ENCODE results near the gene SPTB.

SPTB gene

DNA sequence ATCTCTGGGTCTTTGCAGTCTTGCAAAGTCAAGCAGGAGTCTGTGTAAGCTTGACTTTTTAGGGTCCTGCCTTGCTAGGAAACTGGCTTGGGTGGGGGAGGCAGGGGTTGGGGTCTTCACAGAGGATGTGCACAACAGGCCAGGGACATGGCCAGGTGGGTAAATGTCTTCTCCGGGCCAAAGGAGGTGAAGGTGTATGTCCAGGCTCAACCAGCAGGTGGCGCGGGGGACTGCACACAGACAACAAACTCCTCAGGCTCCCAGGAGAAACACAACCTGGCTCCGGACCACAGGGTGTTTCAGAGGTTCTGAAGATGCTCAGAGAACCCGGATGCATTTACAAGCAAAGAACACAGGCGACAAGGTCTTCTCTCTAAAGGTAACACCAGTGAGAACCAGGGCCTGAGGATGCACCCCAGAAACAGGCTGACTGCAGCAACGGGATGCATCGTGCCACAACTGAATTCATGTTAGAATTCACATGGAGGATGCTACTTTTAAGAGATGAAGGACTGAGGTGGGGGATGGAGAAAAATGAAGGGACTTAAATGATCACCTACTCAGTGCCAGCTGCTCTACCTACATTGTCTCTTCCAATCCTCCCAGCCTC, 119.5 kb downstream of the SPTB start:
- Histone ChIP-seq H3K4me1 (ENCODE audit: control insufficient read depth, insufficient read depth, low read length) (peaks cover 31% of the 10 kb centered on the region), H3K27ac (ENCODE audit: extremely low read depth, low read depth, low read length) (no peak overlapping the region), H3K36me3 (ENCODE audit: control insufficient read depth in 2 of 2, insufficient read depth in 1 of 2, low read length in 2 of 2) (no peaks in the 10 kb centered on the region; a peak in 1 of 3 replicates), H3K4me3 (ENCODE audit: low read depth, low read length) (no peak overlapping the region), H3K9me3 (ENCODE audit: control insufficient read depth, insufficient read depth, low read depth, low read length) (no peaks in the 10 kb centered on the region)
- TF ChIP-seq, protein P1, sequence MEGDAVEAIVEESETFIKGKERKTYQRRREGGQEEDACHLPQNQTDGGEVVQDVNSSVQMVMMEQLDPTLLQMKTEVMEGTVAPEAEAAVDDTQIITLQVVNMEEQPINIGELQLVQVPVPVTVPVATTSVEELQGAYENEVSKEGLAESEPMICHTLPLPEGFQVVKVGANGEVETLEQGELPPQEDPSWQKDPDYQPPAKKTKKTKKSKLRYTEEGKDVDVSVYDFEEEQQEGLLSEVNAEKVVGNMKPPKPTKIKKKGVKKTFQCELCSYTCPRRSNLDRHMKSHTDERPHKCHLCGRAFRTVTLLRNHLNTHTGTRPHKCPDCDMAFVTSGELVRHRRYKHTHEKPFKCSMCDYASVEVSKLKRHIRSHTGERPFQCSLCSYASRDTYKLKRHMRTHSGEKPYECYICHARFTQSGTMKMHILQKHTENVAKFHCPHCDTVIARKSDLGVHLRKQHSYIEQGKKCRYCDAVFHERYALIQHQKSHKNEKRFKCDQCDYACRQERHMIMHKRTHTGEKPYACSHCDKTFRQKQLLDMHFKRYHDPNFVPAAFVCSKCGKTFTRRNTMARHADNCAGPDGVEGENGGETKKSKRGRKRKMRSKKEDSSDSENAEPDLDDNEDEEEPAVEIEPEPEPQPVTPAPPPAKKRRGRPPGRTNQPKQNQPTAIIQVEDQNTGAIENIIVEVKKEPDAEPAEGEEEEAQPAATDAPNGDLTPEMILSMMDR (tag by site-specific recombination; IDR thresholded peaks at IDR 0.05), result peak; percentile 47; the same call in 1 of the 2 replicates
- peak; percentile 46; the same call in 1 of the 2 replicates for TF ChIP-seq ZNF664 (tag by site-specific recombination; IDR thresholded peaks at IDR 0.05)
- TF ChIP-seq ZNF10 (tag by site-specific recombination; IDR thresholded peaks at IDR 0.05), result peak; percentile 54; the same call in 1 of the 2 replicates
- no peak for TF ChIP-seq ZNF19 (tag by site-specific recombination; IDR thresholded peaks at IDR 0.05; ENCODE audit: low read depth)
- TF ChIP-seq ZNF654 (tag by site-specific recombination; IDR thresholded peaks at IDR 0.05; ENCODE audit: low read depth), result peak; percentile 28
- CTCF ChIA-PET, result interaction anchor here (0.6 to 5.4 kb wide), 13 partner anchors 14 to 131 kb away, joined by 3 to 93 read pairs (median 3); no protein-coding TSS in a partner anchor
- POLR2A ChIA-PET, result no interaction called here

DNA sequence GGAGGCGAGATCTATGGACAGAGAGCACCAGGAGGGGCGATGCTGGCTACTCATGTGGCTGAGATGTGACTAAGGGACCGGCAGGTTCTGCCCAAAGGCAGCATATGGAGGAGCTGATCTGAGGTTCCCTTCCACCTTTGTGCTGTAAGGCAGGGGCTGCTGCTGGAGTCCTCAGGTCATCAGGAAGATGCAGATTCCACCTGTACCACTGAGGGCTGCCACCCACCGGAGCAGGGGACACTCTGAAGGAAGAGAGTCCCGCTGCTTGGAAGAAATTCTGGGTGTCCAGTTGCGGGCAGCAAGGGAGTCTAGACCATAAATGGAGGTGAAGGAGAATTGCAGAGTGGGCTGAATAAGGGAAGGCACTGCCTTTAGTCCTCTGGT, 120.2 kb downstream of the SPTB start:
- no peak for TF ChIP-seq ZBTB1 (tag by site-specific recombination; IDR thresholded peaks at IDR 0.05)
- peak; percentile 11; the same call in 1 of the 2 replicates for TF ChIP-seq GLIS1 (tag by site-specific recombination; IDR thresholded peaks at IDR 0.05)
- no peak overlapping the region for H3K27ac ChIP-seq (ENCODE audit: extremely low read depth, low read depth, low read length)
- CTCF ChIA-PET, result interaction anchor here (0.6 to 5.4 kb wide), 15 partner anchors 8 to 200 kb away, joined by 3 to 93 read pairs (median 4); no protein-coding TSS in a partner anchor
- H3K4me3 ChIP-seq (ENCODE audit: low read depth, low read length), result no peak overlapping the region
- H3K9me3 ChIP-seq (ENCODE audit: control insufficient read depth, insufficient read depth, low read depth, low read length), result no peaks in the 10 kb centered on the region
- no peaks in the 10 kb centered on the region for H3K36me3 ChIP-seq (ENCODE audit: control insufficient read depth in 2 of 2, insufficient read depth in 1 of 2, low read length in 2 of 2)
- POLR2A ChIA-PET, result interaction anchor here (1.1 to 1.5 kb wide), 2 partner anchors 55 to 218 kb away, joined by 6 to 9 read pairs; partner anchors contain the start of genes HSPA2 and PLEKHG3
- peaks cover 31% of the 10 kb centered on the region for H3K4me1 ChIP-seq (ENCODE audit: control insufficient read depth, insufficient read depth, low read length)

DNA sequence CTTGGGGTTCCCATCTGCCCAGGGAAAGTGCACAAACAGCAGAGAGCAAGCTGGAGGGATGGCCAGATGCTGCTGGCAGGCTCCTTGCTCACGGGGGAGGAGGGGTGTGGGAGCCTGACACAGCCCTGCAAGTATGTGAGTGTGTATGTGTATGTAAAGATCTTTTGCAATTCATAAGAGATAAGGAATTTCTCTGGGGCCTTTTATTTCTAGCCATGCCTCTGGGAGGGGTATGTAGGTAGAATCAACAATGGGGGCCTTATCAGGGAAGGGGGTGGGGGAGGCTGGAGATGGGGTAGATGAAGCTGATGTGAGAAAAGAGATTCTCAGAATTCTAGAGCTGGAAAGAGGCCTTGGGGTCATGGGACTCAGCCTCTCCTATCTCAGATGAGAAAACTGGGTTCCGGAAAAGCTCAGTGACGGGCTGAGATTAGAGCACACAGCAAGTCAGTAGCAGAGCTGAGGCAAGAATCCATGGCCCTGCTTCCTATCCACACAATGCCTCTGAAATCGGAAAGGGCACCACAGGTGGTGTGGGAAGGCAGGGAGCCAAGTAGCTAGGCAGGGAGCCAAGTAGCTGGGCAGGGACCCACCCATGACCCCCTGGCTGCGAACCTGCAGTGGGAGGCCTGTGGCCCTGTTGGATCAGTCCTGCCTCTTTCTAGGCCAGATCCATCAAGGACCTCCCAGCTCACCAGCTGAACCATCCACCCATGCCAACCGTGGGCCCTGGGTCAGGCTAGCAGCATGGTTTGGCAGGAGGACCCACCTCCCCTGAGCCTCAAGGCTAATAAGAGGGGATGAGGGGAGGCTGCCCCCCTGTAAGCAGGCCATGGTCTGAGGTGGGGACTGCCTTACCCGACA, 120.8 kb downstream of the SPTB start:
- Histone ChIP-seq H3K4me1 (ENCODE audit: control insufficient read depth, insufficient read depth, low read length) (peaks cover 29% of the 10 kb centered on the region), H3K36me3 (ENCODE audit: control insufficient read depth in 2 of 2, insufficient read depth in 1 of 2, low read length in 2 of 2) (no peaks in the 10 kb centered on the region), H3K4me3 (ENCODE audit: low read depth, low read length) (no peak overlapping the region), H3K27ac (ENCODE audit: extremely low read depth, low read depth, low read length) (no peak overlapping the region), H3K9me3 (ENCODE audit: control insufficient read depth, insufficient read depth, low read depth, low read length) (no peaks in the 10 kb centered on the region)
- POLR2A ChIA-PET, result interaction anchor here (1.1 to 1.5 kb wide), 2 partner anchors 55 to 218 kb away, joined by 6 to 9 read pairs; partner anchors contain the start of genes HSPA2 and PLEKHG3
- CTCF ChIA-PET, result interaction anchor here (0.6 to 5.4 kb wide), 13 partner anchors 9 to 213 kb away, joined by 3 to 93 read pairs (median 4); no protein-coding TSS in a partner anchor
- TF ChIP-seq GLIS2 (tag by site-specific recombination; IDR thresholded peaks at IDR 0.05) (peak; percentile 62), ZNF341 (tag by site-specific recombination; IDR thresholded peaks at IDR 0.05; ENCODE audit: low read depth) (peak; percentile 20; the same call in 1 of the 2 replicates), ZNF707 (tag by site-specific recombination; IDR thresholded peaks at IDR 0.05) (no peak), ZIC2 (tag by site-specific recombination; IDR thresholded peaks at IDR 0.05) (peak; percentile 82), TCF7L2 (IDR thresholded peaks at IDR 0.05; ENCODE audit: borderline replicate concordance, low read depth, low read length) (no peak), GLIS1 (tag by site-specific recombination; IDR thresholded peaks at IDR 0.05) (peak; percentile 87)
- TF ChIP-seq, protein P2, sequence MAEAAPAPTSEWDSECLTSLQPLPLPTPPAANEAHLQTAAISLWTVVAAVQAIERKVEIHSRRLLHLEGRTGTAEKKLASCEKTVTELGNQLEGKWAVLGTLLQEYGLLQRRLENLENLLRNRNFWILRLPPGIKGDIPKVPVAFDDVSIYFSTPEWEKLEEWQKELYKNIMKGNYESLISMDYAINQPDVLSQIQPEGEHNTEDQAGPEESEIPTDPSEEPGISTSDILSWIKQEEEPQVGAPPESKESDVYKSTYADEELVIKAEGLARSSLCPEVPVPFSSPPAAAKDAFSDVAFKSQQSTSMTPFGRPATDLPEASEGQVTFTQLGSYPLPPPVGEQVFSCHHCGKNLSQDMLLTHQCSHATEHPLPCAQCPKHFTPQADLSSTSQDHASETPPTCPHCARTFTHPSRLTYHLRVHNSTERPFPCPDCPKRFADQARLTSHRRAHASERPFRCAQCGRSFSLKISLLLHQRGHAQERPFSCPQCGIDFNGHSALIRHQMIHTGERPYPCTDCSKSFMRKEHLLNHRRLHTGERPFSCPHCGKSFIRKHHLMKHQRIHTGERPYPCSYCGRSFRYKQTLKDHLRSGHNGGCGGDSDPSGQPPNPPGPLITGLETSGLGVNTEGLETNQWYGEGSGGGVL (tag by site-specific recombination; IDR thresholded peaks at IDR 0.05), result 0 out of 2 replicates have a peak, but pooled peaks have one; percentile 17

Measured in HEK293 (cell line).